Ecto neural progenitor cell (in vitro differentiated cells): ENCODE measurements around the gene LSMEM2.
"Not testable (repeated sequence)": the region's sequence is repeated elsewhere in the genome, so short reads cannot be mapped to it uniquely, and the experiment has no call there.

Experiments
- DNase-seq: peaks from one replicate; pipeline ENCODE4 v3.0.0-alpha.2; 2018; ENCODE audit warnings: low spot score

The LSMEM2 gene

GRCh38 chr3:50278880-50279224 is at the start of gene LSMEM2:
Gene LSMEM2 (plus strand): TSS chr3:50279087. CDS start chr3:50279114, 27 bp downstream.
- DNase-seq, result no peak

GRCh38 chr3:50229490-50229889 is 49.4 kb upstream of the LSMEM2 start:
- no peak for DNase-seq

- DNase-seq, result no peak
These were observed 48.6 kb upstream of the LSMEM2 start for GRCh38 chr3:50230104-50230793.

- DNase-seq, result no peak
These were observed 48.1 kb upstream of the LSMEM2 start for GRCh38 chr3:50230794-50231125.

GRCh38 chr3:50231581-50231980 is 47.3 kb upstream of the LSMEM2 start:
- no peak for DNase-seq

- DNase-seq, result no peak
These were observed 46.6 kb upstream of the LSMEM2 start for GRCh38 chr3:50232303-50232702.

GRCh38 chr3:50233176-50233575 is 45.7 kb upstream of the LSMEM2 start:
- peak; percentile 76 for DNase-seq

GRCh38 chr3:50235716-50236483 is 43.0 kb upstream of the LSMEM2 start, which contains the start of gene GNAI2:
Gene GNAI2 (plus strand): TSS chr3:50236204. CDS start chr3:50236336, 132 bp downstream.
- DNase-seq, result peak; percentile 99

- DNase-seq, result no peak
These were observed 42.3 kb upstream of the LSMEM2 start for GRCh38 chr3:50236484-50237132.

GRCh38 chr3:50237133-50237651 is 41.7 kb upstream of the LSMEM2 start:
- no peak for DNase-seq

- DNase-seq, result peak; percentile 73
These were observed 40.9 kb upstream of the LSMEM2 start for GRCh38 chr3:50237754-50238548.

GRCh38 chr3:50238549-50239026 is 40.3 kb upstream of the LSMEM2 start:
- no peak for DNase-seq

- no peak for DNase-seq
These were observed 39.2 kb upstream of the LSMEM2 start for GRCh38 chr3:50239649-50240048.

GRCh38 chr3:50241163-50241562 is 37.7 kb upstream of the LSMEM2 start:
- DNase-seq, result peak; percentile 91

- no peak for DNase-seq
These were observed 37.0 kb upstream of the LSMEM2 start for GRCh38 chr3:50241713-50242380.

- DNase-seq, result no peak
These were observed 36.5 kb upstream of the LSMEM2 start for GRCh38 chr3:50242381-50242770.

- peak; percentile 52 for DNase-seq
These were observed 35.9 kb upstream of the LSMEM2 start for GRCh38 chr3:50242851-50243542.

GRCh38 chr3:50243543-50243895 is 35.4 kb upstream of the LSMEM2 start:
- DNase-seq, result no peak

- DNase-seq, result not testable (repeated sequence)
These were observed 34.1 kb upstream of the LSMEM2 start for GRCh38 chr3:50244813-50245212.

- DNase-seq, result no peak
These were observed 33.6 kb upstream of the LSMEM2 start for GRCh38 chr3:50245251-50245745.
